Measurements from ENCODE around the gene SCUBE2.
"Not testable (repeated sequence)": the region's sequence is repeated elsewhere in the genome, so short reads cannot be mapped to it uniquely, and the experiment has no call there.

The SCUBE2 gene

DNA sequence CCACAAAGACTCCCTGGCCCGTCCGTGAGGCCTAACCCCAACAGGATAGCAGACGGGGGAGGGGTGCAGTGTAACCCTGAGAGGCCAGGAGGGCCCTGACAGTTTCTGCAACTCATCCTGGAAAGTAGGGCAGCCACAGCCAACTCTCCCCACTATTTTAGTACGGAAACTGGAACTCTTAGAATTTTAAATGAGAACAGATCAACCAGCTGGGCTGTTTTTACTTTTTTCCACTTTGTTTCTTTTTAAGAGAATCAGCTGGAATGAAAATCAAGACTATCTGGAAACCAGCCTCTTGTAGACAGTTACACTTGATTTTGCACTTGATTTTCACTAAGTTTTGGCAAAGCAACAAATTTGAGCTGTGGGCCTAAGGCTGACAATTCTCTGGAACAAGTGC lies 44.9 kb downstream of the SCUBE2 start:
- DNase-seq (ENCODE audit: low read depth in 2 of 2), result no peak

DNA sequence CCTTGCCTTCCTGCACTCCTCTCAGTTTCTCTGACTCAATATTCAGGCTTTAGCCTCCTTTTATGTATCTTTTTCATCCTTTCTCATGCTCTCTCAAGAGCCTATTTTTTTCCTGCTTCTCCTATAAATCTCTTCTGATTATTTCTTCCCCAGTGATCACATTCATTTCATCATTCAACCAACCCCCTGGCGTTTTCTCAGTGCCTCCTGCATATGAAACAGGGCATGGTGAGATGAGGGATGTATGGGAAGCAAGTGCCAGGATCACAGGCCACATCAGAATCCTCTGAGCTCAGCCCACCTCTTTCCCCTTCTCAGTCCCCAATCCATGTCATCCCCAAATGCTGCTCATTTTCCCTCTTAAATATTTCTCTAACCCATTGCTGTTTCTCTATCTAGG lies 48.9 kb downstream of the SCUBE2 start:
- DNase-seq (ENCODE audit: low read depth in 2 of 2), result no peak

DNA sequence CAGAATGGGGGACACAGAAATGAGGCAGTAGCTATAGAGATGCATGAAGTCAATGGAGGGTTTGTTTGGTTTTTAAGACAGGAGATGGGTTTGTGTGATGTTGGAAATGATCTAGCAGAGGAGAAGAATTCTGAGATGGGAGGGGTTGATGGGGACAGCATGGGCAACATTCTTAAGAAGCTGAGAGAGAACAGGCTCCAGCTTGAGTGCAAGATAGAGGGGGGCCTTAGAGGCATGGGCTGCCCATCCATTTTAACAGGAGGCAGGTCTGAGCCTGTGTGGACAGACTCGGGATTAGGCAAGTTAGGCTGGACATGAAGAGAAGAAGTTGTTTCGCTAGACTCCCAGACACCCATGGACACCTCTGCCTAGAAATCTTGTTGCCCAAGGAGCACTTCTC lies 49.7 kb downstream of the SCUBE2 start:
- no peak for DNase-seq (ENCODE audit: low read depth in 2 of 2)

DNA sequence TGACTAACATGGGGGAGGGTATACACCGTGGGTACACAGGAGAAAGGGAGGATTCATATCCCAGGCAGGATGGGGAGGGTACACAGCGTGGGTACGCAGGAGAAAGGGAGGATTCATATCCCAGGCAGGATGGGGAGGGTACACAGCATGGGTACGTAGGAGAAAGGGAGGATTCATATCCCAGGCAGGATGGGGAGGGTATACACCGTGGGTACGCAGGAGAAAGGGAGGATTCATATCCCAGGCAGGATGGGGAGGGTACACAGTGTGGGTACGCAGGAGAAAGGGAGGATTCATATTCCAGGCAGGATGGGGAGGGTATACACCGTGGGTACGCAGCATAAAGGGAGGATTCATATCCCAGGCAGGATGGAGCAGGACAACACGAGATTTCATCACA lies 51.0 kb downstream of the SCUBE2 start:
- DNase-seq (ENCODE audit: low read depth in 2 of 2), result no peak

DNA sequence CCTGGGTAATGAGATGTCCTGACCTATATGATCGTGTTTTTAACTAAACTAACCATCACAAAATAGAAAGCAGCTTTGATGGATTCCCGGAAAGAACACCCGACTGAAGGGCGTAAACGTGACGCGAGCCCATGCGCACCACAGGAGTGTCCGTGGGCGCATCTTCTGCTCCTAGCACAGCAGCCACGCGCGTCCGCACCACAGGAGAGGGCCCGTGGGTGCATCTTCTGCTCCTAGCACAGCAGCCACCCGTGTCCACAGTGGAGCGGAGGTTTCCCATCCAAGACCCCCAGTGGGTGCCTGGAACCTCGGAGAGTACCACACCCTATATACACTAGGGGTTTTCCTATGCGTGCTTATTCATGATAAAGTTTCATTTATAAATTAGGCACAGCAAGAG lies 51.5 kb downstream of the SCUBE2 start:
- DNase-seq (ENCODE audit: low read depth in 2 of 2), result no peak

DNA sequence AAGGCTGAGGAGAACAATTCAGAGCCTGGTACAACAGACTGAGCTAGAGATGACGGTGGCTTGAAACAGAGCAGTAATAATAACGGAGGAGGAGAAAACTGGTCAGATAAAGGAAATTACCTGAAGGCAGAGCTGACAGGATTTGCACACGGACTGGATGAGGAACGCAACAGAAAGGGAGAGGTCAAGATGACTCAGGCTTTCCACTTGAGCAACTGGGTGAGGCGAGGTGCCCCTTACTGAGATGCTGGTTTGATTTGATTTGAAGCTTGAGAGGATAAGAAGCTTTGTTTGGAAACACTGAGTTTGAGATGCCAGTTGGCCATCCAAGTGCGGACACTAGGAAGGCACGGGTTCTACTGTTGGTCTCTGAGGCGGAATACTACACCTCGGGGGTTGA lies 52.2 kb downstream of the SCUBE2 start:
- no peak for DNase-seq (ENCODE audit: low read depth in 2 of 2)

DNA sequence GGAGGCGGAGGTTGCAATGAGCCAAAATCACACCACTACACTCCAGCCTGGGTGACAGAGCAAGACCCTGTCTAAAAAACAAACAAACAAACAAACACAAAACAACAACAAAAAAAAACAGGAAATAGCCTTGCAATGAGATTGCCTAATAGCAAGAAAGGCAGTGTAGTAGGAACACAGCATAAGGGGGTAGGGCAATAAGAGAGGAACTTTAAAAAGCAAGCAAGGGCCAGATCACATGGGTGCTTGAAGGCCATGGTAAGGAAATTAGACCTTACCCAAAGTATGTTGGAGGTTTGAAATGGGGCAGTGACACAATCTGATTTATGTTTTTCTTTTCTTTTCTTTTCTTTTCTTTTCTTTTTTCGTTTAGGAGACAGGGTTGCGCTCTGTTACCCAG lies 52.9 kb downstream of the SCUBE2 start:
- DNase-seq (ENCODE audit: low read depth in 2 of 2), result no peak

DNA sequence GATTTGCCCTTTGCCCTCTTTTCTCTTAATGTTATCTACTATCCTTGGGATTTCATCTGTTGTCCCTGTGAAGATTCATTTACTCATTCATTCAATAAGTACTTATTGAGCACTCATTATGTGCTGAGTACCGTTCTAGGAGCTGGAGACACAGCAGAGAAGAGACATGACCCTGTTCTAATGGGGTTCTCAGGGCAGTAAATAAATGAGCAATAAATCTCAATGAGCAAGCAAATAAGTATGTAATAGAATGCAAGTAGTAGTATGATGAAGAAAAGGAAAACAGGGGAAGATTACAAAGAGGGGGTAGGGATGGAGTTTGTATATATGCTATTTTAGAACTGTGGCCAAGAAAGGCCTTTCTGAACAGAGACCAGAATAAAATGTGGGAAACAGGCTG lies 53.4 kb downstream of the SCUBE2 start:
- no peak for DNase-seq (ENCODE audit: low read depth in 2 of 2)

DNA sequence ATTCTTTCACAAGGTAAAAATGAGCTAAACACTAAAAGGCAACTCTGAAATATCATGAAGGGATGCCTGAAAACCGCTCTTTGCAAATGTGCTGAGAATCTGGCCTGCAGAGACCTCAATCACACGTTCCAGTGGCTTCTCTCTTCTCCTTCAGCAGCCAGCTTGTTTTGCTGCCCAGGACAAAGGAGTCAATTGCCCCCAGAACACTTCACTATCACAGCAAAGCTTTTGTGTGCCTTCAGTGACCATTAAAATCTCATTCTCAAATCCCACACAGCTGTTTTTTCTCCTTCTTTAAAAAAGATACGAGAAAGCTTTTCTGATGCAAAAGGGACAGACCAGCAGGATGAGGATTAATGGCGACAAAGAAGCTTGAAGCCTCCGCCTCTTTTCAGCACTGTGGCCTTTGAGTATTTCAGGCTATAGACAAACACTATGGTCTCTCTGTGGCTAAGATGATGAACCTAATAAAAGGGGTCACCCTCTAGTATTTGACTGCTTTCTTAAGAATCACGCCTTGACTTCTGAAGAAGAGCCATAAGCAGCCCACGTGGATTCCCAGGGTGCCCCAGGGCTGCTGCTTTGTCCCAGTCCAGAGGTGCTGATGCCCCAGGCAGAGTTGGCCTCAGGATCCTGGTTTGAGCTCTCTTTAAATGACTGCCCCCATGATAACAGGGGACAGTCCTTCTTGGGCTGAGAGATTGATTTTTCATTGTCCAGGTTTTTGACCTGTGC lies 54.2 kb downstream of the SCUBE2 start:
- DNase-seq (ENCODE audit: low read depth in 2 of 2), result no peak

DNA sequence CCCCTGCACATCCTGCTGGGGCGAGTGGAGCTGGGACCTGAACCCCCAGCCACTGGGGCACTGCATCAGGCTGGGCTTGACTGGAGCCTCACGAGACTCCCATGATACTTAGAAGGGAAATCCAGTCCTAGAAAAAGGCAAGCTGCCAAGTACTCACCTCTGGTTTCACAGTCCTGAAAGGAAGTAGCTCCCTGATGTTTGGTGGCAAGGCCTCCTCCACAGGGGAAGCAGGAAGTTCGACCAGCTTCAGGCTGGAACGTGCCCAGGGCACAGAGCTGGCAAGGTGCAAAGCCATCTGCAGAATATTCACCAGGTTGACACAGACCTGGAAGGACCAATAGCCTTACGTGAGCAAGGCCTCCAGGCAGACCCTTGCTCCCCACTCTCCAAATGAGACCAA lies 60.8 kb downstream of the SCUBE2 start:
- no peak for DNase-seq (ENCODE audit: low read depth in 2 of 2)

DNA sequence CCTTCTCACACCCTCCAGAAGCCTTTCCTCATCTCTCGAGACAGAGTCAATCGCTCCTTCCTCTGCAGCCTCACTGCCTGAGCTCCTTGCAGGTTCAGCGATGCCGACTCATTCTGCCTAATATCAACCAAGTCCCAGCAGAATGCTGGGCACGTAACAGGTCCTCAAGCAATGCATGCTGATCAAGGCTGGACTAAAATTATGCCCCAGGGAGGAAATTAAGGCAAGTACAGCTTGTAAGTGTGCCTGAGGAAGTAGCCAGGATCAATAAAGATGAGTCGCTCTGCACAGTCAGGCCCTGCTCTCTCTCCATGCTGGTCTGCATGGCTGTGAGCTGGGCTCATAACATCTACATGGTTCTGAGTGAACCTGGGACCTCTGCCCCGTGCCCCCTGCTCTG lies 62.0 kb downstream of the SCUBE2 start:
- DNase-seq (ENCODE audit: low read depth in 2 of 2), result no peak

DNA sequence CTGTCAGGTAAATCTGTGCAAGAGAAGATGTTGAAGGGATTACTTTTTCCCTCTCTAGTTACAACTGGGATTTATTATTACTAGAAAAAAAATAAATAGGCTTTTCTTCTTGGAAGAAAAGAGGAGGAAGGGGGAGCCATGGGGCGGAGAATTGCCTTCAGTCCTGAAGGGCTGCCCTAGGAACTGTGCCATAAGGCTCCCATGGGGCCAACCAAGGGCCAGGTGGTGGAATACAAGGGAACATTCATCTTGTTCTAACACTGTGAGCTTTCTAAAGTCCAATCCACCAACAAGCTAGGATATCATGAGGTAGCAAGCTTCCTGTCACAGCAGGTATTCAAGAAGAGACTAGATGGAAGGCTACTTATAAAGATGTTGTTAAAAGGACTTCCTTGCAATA lies 62.8 kb downstream of the SCUBE2 start:
- DNase-seq (ENCODE audit: low read depth in 2 of 2), result no peak

DNA sequence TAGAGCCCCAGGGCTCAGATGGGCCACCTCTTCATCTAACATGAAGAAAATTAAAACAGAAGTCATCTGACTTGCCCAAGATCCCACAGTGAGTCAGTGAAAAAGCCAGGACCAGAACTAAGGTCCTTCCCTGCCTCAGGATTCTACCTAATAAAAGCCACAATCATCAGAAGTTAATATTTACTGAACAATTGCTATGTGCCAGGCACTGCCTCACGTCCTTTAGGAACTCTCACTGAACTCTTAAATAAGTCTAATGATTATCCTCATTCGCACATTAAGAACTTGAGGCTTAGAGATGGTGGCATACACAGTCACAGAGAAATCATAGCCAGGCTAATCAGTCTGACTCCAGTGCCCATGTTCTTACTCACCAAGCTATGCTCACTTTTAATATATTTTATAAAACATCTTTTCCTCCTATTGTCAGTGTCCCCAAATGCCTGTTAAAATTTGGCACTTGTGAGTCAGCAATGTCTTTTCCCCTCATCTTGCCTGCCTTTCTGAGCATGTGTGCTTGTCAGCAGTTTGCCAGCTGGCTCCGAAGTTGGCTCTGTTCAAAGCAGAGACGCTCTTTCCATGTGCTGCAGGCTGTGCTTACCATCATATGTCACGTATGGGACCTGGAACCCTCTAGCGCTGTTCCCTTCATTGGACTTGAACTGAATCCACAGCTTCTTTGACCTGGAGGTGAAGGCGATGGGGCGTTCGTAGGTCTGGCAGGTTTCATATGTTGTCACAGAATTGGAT lies 66.1 kb downstream of the SCUBE2 start:
- DNase-seq (ENCODE audit: low read depth in 2 of 2), result no peak

DNA sequence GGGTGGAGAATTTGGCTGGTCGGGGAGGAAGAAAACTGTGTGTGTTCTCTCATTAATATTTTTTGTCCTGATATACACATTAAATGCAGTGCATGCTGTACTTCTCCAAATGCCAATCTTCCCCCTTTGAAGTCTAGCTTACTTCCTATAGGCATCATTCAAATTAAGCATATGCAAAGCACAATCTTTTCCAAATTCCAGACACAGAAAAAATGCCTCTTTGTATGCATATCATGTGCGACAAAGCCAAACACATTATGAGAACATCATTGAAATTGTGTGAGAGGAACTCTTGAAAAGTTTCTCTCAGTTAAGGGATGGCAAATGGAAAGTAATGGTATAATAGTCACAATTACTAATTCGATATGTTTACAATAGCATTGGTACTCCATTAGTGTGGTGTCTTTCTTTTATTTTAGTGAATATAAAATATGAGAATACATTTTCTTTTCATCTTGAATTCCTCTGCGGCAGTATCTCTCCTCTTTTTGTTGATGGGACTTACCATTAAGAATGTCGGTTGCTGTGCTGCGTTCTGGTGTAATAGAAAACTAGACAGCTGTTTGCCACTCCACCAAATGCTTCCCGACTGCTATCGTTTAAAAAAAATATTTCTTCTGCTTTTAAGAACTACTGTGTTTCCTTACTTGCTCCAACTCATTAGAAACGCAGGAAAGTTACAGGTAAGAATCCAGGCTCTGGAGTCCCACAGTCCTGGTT lies 68.3 kb downstream of the SCUBE2 start:
- no peak for DNase-seq (ENCODE audit: low read depth in 2 of 2)

DNA sequence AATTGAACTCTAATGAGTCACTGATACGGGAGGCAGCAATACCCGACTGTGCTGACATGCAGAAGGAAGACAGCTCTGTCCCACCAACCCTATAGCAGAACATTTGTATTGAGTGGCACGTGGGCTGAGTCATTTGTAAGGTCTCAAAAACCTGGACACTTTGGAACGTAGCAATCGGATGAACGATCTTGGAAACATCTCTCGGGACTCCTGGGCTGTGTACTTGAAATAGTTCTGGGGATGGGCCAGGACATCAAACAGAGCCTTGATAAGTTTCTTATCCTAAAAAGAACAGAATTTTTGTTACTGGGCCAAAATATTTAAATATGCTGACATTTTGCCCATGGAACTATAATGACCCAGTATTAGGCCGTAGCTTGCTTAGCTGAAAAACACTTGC lies 70.5 kb downstream of the SCUBE2 start:
- DNase-seq (ENCODE audit: low read depth in 2 of 2), result no peak

DNA sequence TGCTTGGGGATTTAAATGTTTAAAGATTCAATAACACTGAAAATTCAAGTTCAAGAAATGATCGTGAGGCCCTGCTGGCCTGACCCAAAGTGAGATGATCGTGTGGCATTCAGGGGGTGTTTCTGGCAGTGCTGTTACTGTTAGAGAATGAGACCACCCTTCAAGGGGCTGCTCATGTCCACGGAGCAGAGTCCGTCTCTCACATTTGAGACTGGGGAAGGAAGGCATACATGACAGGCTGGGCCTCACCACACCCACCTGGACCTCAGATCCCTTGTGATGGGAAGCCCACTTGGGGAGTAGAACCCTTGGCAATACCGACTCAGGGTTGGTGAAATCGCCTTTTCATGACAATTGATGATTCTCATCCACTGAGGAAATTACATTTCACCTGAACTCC lies 71.5 kb downstream of the SCUBE2 start:
- no peak for DNase-seq (ENCODE audit: low read depth in 2 of 2)

DNA sequence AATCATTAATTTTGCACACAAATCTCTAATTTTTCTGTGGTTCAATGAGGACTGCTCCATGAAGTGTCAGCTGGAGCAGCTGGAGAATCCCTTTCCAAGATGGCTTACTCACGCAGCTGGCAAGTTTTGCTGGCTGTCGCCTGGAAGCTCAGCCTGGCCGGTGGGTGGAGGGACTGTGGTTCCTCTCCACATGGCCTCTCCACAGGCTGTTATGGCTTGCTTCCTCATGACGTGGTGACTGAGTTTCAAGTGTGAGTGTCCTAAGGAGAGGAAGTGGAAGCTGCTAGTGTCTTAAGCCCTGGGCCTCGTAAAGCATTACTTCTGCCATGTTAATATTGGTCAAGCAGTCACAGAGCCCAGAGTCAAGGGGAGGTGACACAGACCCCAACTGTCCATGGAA lies 73.6 kb downstream of the SCUBE2 start:
- no peak for DNase-seq (ENCODE audit: low read depth in 2 of 2)

DNA sequence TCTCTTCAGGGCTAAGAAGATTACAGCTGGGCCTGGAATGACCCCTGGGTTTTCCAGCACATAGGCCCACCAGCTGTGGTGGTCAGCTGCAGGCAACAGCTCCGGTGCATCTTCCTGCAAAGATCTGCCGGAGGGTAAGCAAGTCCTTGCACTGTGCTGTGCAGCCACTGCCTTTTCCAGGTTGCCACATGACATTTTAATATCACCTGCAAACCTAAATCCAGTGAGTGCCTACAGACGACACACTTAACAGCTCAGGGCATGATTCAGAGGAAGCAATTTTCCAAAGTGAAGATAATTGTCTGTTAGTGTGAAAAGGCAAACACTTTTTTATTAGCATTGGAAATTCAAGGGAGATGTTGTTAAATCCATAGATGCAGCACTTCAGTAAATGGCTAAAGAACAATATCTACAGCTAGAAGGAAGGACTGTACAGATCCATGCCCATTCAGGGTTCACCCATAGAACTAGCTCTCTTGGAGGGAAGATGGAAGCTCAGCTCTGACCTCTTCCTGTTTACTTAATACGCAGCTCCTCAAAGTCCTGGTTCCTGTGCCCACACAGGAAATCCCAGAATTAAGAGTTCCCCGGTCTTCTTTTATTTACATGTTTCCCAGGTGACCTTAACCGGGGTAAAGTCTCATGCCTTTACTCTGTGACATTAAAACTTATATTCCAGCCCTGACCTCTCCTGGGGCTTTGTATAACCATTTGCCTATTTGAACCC lies 74.3 kb downstream of the SCUBE2 start:
- DNase-seq (ENCODE audit: low read depth in 2 of 2), result no peak

DNA sequence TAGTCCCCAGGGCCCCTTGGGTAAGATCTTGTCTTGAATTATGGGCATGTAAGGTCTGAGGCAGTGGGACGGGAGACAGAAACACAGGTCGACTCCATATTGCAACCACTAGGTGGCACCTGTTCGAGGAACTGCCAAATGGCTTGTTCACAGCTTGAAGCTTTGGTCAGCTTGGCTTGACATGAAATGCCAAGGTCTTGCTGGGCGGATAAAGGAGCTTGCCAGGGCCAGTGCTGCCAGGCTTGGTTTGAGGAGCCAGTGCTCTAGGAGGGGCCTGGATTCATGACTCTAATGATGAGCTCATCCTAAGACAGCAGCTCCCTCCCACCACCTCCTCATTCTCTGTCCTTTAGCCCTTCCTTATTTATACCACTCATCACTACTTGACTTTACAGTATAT lies 75.7 kb downstream of the SCUBE2 start:
- DNase-seq (ENCODE audit: low read depth in 2 of 2), result peak in 1 of 2 donors; percentile 33

DNA sequence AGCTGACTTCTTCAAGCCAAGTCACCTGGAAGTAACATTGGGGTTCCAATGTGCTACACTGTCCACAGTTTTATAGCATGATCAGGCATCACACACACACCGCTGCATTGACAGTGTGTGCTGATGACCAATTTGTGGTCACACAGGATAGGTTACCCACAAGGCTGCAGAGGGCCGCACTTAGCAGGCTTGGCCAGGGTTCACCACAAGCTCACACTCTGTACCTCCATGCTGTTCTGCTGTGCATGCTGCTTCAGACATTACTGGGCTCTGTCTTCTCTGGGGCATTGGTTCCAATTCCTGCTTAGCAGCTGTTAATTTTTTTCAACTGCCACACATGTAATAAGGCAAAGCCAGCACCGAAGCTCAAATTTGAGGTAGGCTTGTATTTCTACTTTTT lies 76.6 kb downstream of the SCUBE2 start:
- no peak for DNase-seq (ENCODE audit: low read depth in 2 of 2)

DNA sequence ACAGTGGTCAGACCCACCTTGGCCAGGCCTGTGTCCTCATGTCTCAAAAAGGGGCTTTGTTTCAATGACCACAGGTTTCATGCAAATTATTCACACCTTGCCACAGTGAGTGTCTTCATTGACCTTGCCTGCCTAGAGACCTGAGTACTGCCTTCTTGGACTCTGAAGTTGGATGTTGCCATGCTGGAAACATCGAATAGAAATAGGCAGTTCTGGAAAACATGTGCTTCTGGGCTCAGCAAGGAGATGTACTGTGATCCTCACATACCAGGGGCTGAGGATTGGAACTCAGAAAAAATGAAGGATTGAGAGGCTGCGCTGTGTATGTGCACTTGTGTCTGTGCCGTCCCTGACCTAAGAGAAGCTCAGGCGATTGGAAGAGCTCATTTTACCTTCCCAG lies 78.0 kb downstream of the SCUBE2 start:
- no peak for DNase-seq (ENCODE audit: low read depth in 2 of 2)

DNA sequence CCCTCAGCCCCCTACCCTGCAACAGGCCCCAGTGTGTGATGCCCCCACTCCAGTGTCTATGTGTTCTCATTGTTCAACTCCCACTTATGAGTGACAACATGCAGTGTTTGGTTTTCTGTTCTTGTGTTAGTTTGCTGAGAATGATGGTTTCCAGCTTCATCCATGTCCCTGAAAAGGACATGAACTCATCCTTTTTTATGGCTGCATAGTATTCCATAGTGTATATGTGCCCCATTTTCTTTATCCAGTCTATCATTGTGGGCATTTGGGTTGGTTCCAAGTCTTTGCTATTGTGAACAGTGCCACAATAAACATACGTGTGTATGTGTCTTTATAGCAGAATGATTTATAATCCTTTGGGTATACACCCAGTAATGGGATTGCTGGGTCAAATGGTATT lies 81.9 kb downstream of the SCUBE2 start:
- not testable (repeated sequence) for DNase-seq (ENCODE audit: low read depth in 2 of 2)

All from stimulated activated CD8-positive, alpha-beta memory T cell treated with anti-CD3 and anti-CD28 coated beads, Interleukin-15, amount 100 ng/mL, for 4 hours (primary cell).